NCI-H1436 treated with DMSO at 0.1 percent for 48 hours (cell line): ENCODE measurements around the gene INPP4B.
A peak's percentile ranks its signal among the peaks of the same experiment; 100 is the strongest.

ENCODE experiments used
- DNase-seq: peaks from one replicate; lab custom pipeline; 2025; lab: John Stamatoyannopoulos, UW

INPP4B gene

GRCh38 chr4:142345924-142346323 is 500.2 kb downstream of the INPP4B start:
- DNase-seq = no peak

GRCh38 chr4:142341268-142341667 is 504.8 kb downstream of the INPP4B start:
- DNase-seq = no peak

- DNase-seq = peak; percentile 6
Measured at GRCh38 chr4:142339053-142339452, 507.0 kb downstream of the INPP4B start.

DNA sequence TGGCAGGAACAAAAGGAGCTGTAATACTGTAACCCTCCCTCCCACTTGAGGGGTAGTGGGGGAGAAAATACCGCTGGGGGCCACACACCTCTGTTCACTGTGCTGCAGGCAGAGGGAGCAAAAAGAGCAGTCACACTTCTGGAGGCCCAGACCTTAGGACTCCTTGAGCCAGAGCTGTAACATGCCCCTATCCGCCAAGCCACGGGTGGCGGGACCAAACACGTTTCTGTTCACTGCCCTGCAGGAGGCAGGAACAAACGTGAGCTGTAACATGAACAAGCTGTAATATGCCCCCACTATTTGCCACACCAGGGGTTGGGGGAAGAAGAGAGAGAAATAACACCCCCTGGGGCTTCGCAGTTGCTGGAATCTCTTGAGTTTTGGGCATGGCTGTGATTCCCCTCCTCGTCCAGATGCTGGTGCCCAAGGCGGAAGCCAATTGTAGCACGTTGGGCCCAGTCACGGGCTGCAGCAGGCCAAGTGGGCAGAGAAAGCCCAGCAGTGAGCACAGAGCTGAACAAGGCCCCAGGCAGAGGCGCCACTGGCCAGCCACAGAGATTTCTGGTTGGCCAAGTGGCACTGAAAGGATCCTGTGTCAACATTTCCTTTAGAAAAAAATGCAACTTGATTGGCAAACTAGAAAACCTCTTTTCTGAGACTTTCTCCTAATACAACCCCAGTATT is 509.7 kb downstream of the INPP4B start:
- DNase-seq = no peak

GRCh38 chr4:142334931-142335330 is 511.2 kb downstream of the INPP4B start:
- no peak for DNase-seq

- no peak for DNase-seq
Measured at GRCh38 chr4:142331646-142332045, 514.5 kb downstream of the INPP4B start.

DNA sequence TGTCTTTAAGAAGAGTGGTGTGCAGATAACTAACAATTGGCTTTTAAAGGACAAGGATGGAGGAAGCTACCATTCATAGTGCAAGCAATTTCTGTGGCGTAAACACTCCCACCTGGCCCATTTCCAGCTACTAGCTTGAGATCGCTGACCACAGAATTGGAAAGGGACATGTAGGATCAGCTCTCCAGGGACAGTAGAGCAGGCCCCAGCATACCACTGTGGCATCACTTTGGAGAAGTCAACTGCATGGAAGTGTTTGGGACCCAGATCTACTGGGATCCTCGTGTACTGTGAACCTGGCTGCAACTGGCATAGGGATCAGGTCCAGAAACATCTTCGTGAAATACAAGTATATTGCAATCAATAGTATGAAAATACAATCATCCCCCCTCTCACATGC is 515.0 kb downstream of the INPP4B start:
- DNase-seq = no peak

DNA sequence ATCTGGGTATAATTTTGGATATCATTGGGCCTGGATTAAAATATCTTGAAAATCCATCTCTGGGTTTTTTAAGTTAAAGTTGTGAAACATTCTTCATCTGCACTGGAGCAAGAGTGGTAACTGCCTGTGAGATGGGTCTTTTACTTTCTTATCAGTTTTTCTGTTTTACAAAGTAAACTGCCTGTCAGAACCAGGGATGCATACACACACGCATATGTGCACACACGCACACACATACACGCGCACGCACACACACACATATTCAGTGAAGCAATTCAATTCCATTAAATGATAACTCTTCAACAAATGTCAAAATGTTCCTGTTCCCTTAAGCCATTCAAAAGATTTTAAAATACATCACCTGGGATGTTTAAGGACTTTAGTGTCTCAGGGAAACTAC is 515.8 kb downstream of the INPP4B start:
- DNase-seq = no peak

DNA sequence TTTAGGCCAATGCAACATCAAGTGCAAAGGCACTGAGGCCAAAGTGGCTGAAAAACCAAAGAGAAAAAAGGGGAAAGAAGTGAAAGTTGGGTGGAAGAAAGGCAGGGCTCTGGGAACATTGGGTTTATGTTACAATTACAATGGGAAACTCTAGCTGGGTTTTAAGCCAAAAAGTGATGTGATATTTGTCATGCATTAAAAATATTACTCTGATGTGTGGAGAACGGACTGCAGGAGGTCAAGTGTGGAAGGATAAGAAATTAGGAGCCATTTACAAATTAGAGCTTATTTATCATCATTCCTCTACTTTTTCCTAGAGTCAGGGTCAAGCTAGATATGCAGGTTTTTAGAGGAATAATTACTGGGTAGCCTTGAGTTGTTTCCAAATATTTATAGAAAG is 516.8 kb downstream of the INPP4B start:
- DNase-seq = no peak

DNA sequence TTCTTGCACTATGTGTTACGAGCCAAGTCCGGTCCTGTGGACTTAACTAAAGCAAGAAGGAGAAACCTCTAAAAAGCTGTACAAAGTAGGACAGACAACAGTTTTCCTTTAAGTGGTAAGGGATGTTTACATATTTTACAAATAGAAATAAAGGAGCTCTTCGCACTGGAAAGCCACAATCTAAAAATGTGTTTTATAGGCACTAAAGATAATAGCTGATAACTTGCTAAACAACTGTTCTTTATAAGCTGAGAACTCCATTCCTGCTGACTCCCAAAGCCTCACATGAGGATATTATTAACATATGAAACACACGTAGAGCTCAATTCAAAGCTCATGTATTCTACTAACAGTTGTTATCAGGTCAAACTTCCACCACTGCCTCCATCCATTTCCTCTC is 519.9 kb downstream of the INPP4B start:
- DNase-seq = no peak

DNA sequence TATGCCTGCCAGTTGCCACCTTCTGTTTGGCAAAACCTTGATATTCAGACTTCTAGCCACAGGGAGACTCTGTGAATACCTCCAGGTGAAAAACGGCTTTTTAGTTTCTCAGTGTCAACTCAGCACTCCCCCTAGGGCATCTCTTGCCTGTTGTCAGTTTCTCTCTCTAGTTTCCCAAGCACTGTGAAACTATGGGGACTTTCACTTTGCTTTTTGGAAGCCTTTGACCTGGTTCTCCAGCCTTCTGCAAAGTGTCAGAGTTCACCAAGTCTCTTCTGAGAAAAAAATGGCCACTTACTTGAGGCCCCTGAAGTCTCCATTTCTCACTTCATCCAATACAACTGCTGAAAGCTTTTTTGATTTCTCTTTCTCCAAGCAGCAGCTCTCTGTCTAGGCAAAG is 521.5 kb downstream of the INPP4B start:
- no peak for DNase-seq

- DNase-seq = no peak
Measured at GRCh38 chr4:142322996-142323395, 523.1 kb downstream of the INPP4B start.

DNA sequence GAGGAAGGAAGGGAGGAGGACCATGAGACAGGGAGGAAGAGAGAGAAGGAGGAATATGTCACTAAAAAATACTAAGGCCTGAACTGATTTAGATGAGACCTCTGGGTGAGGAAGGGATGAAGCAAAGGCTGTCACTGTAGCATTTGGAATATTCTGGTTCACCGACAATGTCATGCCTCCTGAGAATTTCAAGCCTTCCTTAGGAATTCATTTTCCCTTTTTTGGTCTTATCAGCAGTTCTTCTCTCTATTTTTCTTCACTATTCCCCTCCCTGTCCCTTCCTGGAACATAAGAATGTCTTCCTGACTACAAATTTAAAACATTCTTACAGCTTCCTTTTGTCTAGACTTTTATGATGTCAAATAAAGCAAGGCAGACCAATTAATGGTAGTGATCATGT is 527.8 kb downstream of the INPP4B start:
- no peak for DNase-seq

DNA sequence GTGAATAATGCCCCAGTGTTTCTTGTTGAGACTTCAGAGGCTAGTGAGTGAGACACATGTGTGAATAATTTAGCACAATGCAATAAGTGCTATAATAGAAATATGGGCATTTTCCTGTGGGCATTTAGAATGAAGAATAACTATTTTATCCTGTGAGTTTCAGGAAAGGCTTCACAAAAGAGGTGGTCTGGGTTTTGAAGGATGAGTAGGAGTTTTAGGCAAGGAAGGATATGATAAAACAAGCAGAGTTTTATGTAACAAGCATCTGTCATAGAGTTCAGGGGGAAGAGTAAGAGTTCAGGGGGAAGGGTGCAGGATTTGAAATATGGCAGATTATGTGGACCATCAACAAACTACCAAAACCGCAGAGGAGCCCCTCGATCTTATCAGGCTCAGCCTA is 529.2 kb downstream of the INPP4B start:
- DNase-seq = no peak

GRCh38 chr4:142316025-142316424 is 530.1 kb downstream of the INPP4B start:
- no peak for DNase-seq

DNA sequence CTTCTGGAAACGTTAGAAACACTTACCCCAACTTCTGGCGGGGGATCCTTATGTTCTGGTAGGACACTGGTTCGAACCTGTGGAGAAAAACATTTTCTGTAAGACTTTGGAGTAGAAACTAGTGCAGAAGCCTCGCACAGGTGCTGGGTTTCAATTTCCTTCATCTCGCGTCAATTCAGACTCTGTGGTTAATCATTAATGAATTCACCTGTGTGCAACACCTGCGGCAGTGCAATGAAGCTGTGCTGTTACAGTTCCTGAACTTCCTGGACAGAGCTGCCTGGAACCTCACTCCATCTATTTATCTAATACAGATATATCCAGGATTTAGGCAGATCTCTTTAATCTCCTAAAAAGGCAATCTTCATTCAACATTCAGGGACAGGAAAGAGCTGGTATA is 531.4 kb downstream of the INPP4B start:
- DNase-seq = no peak

DNA sequence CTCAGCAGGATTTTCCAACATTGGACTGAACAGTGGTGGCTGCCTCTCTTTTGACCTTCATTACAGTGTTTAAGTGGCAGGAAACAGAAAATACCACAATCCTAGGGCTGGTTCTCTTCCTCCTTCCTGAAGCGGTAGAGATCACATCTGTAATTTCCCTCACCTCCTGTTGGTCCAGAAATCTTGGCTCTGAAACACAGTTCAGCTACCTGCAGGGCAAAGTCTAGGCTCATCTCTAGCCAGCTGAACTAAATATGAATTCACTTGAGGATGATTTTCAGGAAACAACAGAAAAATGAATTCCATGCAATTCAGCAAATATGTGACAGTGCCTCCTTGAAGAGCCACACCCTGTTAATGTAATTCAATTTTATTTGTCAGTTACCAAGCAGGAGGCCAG is 531.9 kb downstream of the INPP4B start:
- DNase-seq = no peak

DNA sequence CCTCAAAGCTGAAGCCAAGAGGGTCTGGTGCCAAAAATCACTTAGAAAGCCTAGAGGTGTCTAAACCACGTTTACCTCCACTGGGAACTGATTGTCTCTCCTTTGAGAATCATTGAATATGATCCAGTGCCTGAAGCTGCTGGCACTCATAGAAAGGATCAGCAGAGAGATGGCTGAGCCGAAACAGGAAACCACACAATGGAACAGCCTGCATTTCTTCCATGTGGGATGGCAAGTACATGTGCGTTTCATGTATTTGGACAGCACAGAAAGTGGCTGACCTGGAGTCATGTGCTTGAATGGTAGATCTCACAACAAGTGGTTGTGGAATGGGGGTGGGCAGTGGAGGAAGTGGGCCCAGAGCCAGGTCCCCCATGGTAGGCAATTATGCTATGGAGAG is 533.7 kb downstream of the INPP4B start:
- no peak for DNase-seq

DNA sequence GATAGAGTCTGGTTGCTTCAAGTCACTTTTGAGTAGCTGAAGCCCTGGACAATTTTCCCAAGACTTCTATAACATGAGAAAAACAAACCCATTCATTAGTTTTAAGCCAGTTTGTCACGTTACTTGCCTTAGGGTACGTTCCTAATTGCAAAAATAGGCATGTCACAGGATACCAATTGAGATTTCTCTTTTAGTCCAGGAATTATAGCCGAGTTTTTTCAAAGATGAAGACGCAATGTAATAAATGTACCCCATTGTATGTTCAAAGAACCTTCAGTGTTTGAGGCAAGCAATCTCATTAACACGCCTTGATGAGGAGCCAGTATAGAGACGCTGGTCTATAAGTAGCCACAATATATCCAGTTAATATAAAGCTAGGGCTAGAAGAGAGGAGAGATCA is 534.2 kb downstream of the INPP4B start:
- DNase-seq = no peak

GRCh38 chr4:142309772-142310171 is 536.3 kb downstream of the INPP4B start:
- no peak for DNase-seq

- DNase-seq = no peak
Measured at GRCh38 chr4:142307857-142308256, 538.2 kb downstream of the INPP4B start.

DNA sequence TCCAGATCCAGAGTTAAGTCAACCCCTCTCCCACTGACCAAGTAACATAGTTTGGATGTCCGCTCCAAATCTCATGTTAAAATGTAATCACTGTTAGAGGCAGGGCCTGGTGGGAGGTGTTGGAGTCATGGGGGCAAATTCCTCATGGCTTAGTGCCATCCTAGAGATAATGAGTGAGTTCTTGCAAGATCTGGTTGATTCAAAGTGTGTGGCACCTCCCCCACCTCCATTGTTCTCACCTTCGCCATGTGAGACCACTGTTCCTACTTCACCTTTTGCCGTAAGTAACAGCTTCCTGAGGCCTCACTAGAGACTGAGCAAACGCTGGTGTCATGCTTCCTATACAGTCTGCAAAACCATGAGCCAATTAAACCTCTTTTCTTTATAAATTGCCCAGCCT is 548.8 kb downstream of the INPP4B start:
- DNase-seq = no peak

DNA sequence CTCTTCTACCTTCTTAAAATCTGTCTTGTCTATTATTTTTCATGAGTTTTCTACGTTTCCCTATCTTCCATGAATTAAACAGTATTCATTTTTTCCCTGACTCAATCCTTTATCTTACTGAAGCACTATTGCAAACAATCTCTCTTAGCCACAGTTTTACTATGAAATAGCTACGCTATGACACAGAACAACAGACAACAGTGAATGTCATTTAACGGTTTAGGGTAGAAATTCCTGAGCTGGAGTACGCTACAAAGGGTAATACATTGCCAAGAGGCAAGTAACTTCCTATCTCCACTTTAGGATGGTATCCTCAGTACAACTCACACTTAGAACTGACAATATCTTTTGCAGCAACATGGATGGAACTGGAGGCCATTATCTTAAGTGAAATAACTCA is 552.6 kb downstream of the INPP4B start:
- DNase-seq = no peak

DNA sequence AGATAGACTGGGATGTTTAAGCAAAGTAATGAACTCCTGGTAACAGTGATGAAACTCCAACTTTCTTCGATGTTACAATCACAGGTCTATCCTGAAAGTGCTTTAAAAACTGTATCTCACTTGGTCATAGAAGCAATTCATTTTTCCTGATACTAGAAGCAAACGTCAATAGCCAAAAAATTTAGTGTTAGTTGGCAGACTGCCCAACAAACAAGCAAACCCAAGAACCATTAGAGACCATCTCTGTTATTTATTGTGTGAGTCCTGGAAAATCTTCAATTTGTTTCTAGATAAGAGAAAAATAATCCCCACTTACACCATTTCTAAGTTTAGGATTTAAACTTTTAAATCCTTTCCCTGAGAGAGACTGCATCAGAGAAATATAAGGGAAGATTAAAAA is 553.9 kb downstream of the INPP4B start:
- no peak for DNase-seq
